Placental pericyte (primary cell): ENCODE results near the gene FAM53B. TPM values are rescaled to one million over a fixed set of nuclear protein-coding genes. Genes with fewer than 3 reads are reported as not detected.

Experiments used
- small RNA-seq: library from RNA; depleted of rRNA; stranded (forward); fragments of <200 nt; gene quantifications from one replicate; pipeline ENCODE3, GENCODE V24; 2012; ENCODE audit warnings: low replicate concordance
- total RNA-seq: library from RNA; depleted of rRNA; stranded (reverse); fragments of >200 nt; gene quantifications from 2 replicates; pipeline ENCODE4 v1.2.3, GENCODE V29; 2012

Gene FAM53B, protein sequence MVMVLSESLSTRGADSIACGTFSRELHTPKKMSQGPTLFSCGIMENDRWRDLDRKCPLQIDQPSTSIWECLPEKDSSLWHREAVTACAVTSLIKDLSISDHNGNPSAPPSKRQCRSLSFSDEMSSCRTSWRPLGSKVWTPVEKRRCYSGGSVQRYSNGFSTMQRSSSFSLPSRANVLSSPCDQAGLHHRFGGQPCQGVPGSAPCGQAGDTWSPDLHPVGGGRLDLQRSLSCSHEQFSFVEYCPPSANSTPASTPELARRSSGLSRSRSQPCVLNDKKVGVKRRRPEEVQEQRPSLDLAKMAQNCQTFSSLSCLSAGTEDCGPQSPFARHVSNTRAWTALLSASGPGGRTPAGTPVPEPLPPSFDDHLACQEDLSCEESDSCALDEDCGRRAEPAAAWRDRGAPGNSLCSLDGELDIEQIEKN
- 8.5 and 16.2 TPM in 2 replicates for total RNA-seq

DNA sequence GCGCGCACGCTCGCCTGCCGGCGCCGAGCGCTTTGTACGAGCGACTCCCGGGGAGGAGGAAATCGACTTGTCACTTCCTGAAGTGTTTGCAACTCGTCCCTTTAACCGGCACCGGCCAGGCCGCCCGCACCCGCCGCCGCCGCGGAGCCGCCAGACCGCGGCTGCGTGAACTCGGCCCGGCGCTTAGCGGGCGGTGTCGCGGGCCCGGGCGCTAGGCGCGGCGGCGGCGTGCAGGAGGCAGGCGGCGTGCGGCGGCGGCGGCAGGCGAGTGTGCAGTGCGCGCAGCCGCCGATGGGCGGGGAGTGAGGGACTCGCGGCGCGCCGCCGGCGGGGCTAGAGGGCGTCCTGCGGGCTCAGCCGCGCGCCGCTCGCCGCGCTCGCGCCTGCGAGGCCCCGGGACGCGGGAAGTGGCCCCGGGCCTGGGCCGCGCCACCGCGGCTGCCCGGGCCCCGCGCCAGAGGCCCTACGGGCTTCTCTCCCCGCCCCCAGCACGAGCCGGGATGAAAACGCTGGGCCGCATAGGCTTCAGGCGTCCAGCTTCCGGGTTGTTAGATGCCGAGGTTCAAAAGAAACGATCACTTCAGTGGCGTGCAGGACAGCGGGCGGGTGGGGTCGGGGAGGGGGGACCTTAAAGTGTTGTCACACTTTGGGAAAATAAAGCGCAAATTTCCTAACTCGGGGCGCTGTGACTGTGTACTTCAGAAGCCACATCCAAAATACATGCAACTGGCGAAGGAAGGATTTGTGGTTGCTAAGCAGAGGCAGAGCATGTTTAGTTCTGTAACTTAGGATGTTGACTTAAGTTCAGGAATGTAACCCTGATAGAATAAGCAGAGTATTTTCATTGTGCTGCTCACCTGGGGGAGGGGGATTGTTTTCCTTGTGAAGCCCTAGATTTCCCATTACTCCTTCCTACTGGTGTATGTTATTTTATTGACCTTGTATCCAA, at the start of gene FAM53B:
Gene FAM53B, minus strand, starts transcription at position 277 of the 949 bp plus-strand sequence. CDS start 37,665 bp downstream, outside the sequence.

DNA sequence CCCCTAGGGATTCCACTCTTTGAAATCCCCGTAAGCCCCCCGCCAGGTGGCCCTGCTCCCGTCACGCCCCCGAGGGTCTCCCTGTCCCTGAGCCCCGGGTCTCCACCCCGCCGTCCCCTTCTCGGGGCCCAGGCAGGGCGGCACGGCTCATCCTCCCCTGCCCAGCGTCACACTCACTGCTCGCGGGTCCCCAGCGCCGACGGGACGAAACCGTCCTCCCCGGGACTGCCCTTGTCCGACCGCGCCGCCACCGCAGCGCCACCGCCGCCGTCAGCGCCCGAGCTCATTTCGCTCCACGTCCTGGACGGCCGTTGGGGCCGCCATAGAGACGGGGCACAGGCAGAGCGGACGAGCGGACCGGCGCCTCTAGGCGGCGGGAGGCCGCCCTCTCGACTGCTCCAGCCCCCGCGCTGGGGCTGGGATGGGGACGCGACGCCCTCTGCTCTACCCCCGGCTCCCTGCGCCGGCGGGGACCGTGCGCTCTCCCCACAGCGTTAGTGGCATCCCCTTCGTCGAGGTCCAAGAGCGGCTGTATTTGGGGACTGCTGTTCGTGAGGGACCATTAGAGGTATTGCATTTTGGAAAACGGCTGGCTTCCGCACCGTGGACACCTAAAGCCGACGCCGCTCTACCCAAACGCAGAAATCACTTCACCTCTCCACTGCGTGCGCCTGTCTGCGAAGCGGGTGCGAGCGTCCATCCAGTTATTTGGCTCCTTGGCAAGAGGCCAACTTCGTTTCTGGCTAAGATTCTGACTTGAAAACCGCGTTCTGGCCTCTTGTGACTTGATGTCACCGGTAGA, 47.6 kb upstream of the FAM53B start, which contains the start of gene EEF1AKMT2:
Gene EEF1AKMT2, minus strand, starts transcription at position 341 of the 802 bp plus-strand sequence. Its CDS starts 54 bp downstream, at position 287.

Small RNAs within 50 kb of the gene (small RNA-seq; reads per million reads assigned to genes)
- gene RF00019: not detected

Other genes starting within 250 kb of the FAM53B start
- 12.0 and 17.0 TPM in 2 replicates for gene EEF1AKMT2, start 47.5 kb upstream of the FAM53B start, total RNA-seq
- gene ABRAXAS2, start 57.4 kb upstream of the FAM53B start, total RNA-seq: 10.9 and 15.5 TPM in 2 replicates
- 24.3 and 26.3 TPM in 2 replicates for gene ZRANB1, start 197.7 kb upstream of the FAM53B start, total RNA-seq